ENCODE data around the gene PDYN.

Gene PDYN

DNA sequence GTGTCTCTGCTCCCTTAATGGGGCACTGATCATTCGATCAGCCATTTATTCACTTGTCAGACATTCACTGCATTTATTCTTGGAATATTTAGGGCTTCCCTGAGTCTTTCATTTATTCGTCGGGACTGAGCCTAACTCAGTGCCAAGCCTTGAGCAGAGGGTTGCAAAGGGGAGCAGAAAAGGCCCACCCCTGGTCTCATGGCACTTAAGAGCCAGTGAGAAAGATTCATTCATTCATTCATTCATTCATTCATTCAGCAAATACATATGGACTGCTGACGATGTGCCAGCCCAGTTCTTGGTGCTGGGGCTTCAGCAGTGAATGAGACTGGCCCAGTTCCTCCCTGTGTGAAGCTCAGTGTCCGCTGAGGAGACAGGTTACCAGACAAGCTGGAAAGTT lies 62.0 kb downstream of the PDYN start:
- DNase-seq: no peak

DNA sequence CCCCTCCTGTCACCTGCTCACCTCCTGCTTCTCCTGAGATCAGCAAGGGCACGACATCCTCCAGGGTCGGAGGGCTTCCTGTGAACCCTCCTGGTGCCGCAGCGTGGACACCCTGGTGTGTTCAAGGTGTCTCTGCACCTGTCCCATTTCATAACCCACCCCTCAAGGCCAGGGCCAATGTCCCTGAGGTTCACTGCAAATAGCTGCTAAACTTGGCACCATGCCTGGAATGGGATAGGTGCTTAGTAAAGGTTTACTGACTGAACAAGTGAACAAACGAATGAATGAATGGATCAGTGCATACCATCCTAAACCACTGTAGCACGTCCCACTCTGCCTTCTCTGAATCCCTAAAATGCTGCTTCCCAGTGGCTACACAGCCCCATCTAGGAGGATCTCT lies 63.7 kb downstream of the PDYN start:
- DNase-seq: no peak

GRCh38 chr20:1929460-1929859 lies 64.4 kb downstream of the PDYN start:
- no peak for DNase-seq

DNA sequence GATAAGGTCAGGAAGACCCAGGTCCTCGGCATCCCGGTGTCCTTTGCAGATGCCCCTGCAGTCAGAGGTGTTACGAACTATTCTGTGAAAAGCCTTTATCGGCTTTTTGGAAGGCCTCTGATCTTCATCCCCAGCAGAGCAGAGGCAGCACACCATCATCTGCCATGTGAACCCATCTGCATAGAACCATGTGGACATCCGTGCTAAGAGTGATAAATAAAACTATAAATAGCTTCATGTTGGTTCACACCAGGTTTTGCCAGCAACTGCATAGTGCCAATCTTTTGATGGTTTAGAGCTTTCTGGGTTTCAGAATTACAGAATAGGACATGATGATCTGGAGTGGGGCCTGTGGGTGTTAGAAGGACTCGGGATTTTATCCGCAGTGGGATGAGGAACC lies 65.1 kb downstream of the PDYN start:
- DNase-seq: no peak
